ENCODE results near the gene RAVER1.
"Not testable (repeated sequence)": the region's sequence is repeated elsewhere in the genome, so short reads cannot be mapped to it uniquely, and the experiment has no call there.

The RAVER1 gene, protein sequence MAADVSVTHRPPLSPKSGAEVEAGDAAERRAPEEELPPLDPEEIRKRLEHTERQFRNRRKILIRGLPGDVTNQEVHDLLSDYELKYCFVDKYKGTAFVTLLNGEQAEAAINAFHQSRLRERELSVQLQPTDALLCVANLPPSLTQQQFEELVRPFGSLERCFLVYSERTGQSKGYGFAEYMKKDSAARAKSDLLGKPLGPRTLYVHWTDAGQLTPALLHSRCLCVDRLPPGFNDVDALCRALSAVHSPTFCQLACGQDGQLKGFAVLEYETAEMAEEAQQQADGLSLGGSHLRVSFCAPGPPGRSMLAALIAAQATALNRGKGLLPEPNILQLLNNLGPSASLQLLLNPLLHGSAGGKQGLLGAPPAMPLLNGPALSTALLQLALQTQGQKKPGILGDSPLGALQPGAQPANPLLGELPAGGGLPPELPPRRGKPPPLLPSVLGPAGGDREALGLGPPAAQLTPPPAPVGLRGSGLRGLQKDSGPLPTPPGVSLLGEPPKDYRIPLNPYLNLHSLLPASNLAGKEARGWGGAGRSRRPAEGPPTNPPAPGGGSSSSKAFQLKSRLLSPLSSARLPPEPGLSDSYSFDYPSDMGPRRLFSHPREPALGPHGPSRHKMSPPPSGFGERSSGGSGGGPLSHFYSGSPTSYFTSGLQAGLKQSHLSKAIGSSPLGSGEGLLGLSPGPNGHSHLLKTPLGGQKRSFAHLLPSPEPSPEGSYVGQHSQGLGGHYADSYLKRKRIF

DNA sequence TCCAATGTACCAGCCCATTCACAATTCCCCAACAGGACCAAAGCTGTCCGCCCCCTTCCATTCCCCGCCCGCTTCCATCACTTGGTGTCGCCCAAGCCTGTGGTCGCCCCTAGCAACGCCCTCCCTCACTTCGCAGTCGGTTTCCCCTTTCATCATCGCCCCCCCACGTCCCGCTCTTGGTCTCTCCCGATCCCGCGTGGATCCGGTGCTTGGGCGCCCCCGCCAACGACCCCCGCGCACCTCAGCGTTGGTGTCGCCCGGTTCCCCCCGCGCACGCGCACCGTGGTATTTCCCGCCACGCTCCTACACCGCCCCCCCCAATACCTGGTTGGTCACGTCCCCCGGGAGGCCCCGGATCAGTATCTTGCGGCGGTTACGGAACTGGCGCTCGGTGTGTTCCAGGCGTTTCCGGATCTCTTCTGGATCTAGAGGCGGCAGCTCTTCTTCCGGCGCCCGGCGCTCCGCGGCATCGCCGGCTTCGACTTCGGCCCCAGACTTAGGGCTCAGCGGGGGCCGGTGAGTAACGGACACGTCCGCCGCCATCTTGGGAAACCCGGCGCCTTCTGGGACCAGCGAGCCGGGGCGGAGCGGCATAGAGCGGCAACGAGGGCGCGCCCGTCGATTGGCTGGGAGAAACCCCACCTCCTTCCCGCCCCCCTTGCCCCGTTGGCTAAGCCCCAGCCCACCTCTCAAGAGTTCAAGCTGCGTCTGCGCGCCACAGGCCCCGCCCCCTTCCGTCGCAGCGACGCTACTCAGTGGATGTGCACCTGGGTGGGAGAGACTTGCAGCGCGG lies at the start of gene RAVER1:
TSS of gene RAVER1 (minus strand) at position 565 of the 793 bp plus-strand sequence. CDS start at position 543, 22 bp downstream.
- peak; percentile 94 for DNase-seq (ENCODE audit: low read depth)

DNA sequence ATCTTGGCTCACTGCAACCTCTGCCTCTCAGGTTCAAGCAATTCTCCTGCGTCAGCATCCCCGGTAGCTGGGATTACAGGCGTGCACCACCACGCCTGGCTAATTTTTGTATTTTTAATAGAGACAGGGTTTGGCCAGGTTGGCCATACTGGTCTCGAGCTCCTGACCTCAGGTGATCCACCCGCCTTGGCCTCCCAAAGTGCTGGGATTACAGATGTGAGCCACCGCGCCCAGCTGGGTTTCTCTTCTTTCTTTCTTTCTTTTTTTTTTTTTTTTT lies 49.8 kb upstream of the RAVER1 start:
- not testable (repeated sequence) for DNase-seq (ENCODE audit: low read depth)

DNA sequence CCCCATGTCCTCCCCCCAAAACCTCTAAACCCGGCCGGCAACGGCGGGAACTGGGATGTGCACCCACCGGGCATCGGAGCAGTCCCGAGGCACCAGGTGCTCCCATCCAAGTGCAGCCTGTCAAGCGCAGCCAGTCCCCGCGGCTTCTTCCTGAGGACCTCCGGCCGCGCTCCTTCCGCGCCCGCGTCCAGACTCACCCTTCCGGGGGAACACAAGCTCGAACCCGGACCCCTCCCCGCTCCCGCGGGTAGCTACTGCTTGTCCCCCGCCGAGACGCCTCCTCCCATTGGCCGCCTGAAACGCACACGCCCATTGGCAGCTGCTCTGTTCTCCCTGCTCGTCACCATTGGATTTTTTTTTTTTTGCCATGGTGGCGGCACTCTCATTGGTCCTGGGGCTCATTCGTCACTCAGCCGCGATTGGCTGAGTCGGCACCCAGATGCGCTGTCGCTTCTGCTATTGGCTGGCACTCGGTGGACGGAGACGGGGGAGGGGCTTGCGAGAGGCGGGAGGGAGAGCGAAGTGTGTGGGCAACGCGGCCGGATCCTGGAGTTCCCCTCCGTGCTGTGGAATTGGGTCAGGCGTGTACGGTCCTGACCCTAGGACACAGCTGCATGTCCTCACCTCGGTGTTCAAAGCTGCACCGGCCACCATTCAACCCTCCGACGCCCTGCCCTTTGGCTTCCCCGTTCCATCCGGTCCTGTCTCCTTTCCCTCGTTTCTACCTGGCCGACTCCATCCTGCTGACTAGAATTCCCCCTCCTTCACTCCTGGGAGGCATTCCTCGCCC lies 47.2 kb upstream of the RAVER1 start, which contains the start of gene TYK2:
TSS of gene TYK2 (minus strand) at position 260 of the 790 bp plus-strand sequence. CDS start 2,166 bp downstream, outside the sequence.
- DNase-seq (ENCODE audit: low read depth), result peak; percentile 97

DNA sequence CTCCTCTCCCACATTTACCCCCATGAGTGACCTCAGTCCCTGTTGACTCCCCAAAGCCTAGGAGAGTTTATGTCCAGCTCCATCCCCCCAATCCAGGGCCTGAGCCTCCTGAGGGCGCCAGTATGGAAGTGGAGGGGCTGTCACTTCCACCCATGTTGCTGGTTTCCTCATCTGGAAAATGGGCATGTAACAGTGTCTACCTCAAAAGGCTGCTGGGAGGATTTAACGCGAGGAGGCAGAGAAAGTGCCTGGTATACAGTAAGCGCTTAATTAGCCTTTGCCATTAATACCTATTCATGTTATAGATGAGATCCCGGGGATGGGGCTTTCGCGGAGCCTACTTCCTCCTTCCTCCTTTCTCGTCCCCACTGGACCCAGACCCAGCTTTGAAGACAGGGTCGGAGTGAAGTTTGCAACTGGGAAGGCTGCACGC lies 46.6 kb upstream of the RAVER1 start:
- DNase-seq (ENCODE audit: low read depth), result no peak

DNA sequence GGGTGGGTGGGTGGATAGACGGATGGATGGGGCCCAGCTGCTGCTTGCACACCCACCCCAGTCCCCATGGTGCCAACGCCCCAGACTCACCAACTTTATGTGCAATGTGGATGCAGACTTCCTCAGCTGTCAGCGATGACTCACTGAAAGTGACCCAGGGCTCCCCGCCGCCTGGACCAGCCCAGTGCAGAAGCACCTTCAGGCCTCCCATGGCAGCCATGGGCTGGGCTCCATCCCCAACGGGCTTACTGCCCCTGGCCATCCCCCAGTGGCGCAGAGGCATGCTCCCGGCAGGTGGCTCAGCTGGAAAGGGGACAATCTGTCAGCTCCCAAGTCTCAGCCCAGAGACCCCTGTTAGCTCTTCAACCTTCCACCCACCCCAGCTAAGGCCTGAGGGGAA lies 44.8 kb upstream of the RAVER1 start:
- DNase-seq (ENCODE audit: low read depth), result no peak

DNA sequence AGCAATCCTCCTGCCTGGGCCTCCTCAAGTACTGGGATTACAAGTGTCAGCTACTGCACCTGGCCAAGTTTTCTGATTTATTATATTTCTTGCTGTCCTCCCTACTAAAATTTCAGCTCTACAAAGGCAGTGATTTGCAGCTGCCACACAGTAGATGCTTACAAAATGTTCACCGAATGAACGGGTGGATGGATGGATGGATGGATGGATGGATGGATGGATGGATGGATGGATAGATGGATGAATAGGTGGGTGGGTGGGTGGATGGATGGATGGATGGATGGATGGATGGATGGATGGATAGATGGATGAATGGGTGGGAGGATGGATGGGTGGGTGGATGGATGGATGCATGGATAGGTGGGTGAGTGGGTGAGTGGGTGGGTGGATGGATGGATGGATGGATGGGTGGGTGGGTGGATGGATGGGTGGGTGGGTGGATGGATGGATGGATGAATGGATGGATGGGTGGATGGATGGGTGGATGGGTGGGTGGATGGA lies 43.9 kb upstream of the RAVER1 start:
- DNase-seq (ENCODE audit: low read depth), result not testable (repeated sequence)

DNA sequence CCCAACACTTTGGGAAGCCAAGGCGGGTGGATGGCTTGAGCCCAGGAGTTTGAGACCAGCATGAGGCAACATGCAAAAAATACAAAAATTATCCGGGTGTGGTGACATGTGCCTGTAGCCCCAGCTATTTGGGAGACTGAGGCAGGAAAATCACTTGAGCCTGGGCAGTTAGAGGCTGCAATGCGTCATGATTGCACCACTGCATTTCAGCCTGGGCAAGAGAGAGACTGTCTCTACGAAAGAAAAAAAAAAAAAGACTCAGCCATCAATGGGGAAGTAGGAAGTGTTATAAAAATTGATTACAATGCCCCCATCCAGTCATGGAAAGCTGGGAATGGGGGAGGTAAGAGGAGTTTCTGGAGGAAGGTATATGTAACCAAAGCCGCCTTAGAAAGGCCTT lies 41.6 kb upstream of the RAVER1 start:
- no peak for DNase-seq (ENCODE audit: low read depth)

DNA sequence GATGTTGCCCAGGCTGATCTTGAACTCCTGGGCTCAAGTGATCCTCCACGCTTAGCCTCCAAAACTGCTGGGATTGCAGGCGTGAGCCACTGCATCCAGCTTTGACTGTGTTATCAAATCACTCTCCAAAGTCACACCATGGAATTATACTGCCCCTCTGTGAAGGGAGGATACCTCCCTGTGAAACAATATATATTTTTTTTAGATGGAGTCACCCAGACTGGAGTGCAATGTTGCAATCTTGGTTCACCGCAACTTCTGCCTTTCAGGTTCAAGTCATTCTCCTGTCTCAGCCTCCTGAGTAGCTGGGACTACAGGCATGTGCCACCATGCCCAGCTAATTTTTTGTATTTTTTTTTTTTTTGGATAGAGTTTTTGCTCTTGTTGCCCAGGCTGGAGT lies 39.4 kb upstream of the RAVER1 start:
- DNase-seq (ENCODE audit: low read depth), result no peak

DNA sequence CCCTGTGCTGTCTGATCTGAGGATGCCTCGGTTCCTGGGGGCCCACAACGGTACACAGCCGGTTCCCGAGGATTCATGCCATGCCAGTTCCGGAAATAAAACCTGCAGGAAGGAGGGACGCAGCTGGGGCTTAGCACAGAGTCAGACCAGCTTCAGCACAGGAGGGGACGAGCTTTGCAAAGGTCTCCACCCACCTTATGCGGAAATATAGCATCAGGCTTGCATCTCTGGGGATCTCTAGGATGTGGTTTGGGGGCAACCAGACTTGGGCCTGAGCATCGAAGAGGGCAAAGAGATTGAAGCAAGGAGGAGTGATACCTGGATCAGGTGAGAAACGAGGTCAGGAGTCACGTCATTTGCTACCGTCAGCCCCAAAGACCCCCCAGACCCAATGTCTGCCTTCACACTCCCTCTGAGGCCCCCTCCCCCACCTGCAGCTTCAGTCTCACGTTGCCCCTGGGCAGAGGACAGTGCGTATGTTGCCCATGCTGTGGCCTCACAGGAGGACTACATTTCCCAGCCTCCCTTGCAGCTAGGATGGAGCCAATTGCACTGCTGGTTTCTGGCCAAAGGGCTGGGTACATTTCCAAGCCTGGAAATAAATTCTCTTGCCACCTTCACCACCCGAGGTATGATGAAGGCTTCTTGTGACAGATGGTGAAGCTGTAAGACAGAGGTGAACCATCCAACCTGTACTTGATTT lies 34.9 kb upstream of the RAVER1 start:
- DNase-seq (ENCODE audit: low read depth), result no peak

DNA sequence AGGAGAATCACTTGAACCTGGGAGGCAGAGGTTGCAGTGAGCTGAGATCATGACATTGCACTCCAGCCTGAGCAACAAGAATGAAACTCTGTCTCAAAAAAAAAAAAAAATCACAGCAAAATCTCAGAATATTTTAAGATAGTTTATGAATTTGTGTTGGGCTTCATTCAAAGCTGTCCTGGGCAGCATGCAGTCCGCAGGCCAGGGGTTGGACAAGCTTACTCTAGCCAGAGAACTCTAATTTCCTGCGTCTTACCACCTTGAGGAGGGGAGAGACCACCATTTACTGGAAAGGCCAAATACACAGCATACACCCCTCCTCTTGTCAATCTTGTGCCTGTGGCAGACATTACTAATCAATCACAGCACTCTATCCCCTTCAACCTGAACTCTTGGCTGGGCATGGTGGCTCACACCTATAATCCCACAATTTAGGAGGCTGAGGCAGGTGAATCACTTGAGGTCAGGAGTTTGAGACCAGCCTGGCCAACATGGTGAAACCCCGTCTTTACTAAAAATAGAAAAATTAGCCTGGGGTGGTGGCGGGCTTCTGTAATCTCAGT lies 33.7 kb upstream of the RAVER1 start:
- DNase-seq (ENCODE audit: low read depth), result not testable (repeated sequence)

DNA sequence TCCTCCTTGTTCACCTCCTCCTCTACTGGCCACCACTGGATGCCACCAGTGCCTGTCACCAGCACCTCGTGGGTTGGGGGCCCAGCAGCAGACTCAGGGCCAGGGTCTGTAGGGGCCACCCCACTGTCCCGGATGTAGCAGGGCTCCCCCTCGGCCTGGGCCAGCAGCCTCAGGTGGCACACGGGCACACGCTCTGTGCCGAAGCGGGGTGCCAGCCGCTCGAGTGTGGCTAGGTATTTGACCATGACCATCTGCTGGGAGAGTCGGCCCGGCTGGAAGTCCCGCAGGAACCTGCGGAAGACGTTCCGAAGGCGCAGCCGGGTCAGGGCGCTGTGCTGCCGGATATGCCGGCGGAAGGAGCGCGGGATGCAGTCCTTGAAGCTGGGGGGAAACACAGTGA lies 32.2 kb upstream of the RAVER1 start:
- no peak for DNase-seq (ENCODE audit: low read depth)

DNA sequence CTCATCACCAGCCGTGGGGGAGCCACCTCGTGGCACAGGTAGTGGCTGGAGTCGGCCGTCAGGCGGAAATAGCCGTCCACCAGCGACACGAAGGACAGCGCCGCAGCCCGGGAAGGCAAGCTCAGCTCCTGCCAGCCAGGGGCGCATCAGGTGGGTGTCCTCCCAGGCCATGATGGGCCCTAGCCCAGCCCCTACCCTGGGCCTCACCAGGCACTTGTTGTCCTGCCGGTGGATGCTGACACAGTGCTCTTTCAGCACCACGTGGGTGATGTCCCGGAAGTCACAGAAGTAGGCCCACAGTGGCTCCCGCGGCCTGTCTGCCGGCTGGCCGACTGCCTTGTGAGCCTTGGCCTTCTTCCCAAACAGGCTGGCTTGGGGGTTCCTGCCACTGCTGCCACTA lies 31.3 kb upstream of the RAVER1 start:
- DNase-seq (ENCODE audit: low read depth), result no peak

DNA sequence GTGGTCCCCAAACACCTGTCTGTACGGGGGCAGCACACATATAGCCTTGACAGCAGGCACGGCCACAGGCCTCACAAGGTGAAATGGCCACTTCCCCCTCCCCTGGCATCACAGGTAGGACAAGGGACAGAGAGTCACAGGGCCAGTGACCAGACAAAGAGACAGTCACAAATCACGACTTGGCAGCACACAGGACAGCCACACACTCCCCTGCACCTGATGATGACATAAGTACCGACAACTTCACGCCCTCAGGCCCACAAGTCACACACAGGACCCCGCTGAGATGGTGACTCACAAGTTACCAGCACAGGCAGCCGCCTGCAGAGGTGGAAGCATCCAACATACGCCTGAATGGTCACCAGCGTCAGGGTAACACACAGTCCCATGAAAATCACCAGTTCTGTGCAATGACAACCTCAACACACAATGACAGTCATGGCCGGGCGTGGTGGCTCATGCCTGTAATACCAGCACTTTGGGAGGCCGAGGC lies 30.5 kb upstream of the RAVER1 start:
- no peak for DNase-seq (ENCODE audit: low read depth)

DNA sequence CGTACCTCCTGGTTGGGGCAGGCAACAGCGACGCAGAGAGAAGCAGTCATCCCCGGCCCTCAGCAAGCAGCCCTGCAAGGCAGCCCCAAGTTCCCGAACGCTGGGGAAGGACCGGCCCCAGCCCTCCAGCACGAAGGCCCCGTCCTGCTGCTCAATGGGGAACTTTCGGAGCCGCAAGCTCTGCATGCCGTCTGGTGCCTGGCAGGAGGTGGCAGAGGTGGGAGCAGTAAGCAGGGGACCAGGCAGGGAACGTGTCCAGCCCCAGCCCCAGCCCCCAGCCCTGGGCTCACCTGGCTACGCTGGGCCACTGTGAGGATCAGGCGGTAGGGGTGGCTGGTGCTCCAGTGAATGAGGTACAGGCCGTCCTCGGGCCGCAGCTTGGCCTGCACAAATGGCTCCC lies 28.9 kb upstream of the RAVER1 start:
- no peak for DNase-seq (ENCODE audit: low read depth)

DNA sequence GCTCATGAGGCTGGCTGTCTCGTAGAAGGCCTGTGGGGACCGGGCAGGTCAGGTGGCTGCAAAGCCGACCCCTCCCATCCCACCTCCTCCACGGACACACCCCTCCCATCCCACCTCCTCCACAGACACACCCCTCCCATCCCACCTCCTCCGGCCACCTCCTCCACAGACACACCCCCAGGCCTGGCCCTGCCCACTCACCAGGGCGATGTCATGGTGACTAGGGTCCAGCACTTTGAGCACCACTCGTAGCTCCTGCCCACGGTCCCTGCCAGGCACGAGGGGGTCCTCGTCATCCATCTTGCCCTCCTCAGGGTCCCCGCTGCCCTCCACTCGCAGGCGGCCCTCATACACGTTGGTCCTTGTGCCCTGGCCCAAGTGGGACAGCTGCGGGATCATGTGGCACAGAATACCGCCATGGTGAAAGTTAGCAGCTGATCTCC lies 28.3 kb upstream of the RAVER1 start:
- no peak for DNase-seq (ENCODE audit: low read depth)

DNA sequence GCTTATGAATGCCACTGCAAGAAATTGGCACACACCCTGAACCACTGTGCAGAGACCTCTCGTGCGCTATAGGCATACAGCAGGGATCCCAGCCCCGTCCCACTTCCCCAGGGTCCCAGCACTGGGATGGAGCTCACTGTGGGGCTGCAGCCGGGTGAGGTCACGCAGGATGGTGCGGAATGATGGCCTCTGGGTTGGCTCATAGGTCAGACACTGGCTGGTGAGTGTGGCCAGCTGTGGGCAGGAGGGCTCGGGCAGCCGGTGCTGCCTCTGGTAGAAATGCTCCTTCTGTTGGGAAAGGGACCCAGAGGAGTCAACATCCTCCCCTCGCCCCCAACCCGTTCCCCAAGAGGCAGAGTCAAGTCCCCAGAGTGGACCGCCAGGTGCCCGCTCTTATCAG lies 23.1 kb upstream of the RAVER1 start:
- DNase-seq (ENCODE audit: low read depth), result no peak

DNA sequence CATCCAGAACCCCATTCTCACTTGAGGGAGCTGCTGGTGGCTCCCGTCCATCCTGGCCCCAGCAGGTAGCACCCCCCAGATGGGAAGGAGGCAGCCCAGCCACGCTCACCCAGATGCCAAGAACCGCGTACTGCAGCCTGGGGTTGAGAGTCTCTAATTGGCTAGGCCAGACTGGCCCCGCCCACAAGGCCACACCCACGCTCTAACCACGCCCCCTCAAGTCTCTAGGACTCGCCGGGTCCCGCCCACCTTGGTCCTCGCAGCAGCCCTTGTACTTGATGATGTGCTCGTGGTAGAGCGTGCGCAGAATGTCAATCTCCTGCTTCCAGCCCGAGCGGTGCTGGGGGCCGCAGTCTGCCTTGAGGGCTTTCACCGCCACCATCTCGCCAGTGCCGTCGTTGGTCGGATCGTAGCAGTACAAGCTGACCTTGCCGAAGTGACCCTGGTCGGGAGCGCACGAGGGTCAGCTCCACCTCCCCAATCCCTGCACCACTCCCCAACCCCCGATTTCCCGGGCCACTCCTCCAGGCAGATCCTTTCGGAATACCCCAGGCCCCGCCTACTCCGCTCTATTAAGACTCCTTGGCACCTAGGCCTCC lies 20.6 kb upstream of the RAVER1 start:
- DNase-seq (ENCODE audit: low read depth), result no peak

DNA sequence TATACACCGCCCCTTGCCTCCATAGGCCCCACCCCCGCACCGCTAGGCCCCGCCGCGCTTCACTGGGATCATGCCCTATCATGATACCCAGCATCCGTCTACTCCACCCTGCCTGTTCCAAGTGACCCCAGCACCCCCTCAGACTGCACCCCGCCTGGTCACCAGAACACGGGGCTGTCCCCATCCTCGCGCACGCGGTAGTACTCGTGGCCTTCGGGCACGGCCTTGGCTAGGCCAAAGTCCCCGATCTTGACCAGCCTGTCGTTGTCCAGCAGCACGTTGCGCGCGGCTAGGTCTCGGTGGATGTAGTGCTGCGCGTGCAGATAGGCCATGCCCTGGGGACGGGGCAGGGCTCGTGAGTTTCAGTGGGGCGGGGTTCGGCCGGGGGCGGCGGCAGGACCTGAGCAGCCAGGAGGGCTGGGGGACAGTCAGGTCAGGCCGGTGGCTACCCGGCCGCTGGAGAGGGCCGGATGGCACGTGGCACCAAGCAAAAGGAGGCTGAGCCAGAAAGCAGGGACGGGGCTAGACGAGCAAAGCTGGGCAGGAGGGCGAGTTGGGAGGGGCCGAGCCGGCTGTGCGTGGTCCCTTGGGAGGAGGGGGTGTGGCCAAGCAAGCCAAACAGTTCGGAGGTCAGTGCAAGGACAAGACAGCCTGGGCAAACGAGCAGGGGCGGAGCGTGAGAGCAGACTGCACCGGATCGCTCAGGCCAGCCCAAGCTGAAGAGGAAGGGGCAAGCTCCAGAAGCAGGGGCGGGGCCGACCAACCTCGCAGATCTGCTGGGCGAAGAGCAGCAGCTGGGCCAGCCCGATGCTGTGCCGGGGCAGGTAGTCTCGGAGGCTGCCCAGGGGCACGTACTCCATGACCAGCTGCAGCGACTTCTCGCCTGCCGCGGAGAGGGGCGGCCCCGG lies 19.7 kb upstream of the RAVER1 start:
- DNase-seq (ENCODE audit: low read depth), result no peak

DNA sequence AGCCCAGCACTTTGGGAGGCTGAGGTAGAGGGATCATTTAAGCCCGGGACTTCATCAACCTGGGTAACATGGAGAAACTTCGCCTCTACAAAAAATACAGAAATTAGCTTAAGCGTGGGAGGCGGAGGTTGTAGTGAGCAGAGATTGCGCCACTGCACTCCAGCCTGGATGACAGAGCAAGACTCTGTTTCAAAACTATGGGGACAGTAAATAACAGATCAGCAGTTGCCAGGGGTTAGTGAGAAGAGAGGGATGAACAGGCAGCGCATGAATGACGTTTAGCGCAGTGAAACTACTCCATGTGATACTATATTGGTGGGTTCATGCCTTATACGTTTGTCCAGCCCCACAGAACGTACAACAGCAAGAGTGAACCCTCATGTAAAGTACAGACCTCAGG lies 13.2 kb upstream of the RAVER1 start:
- DNase-seq (ENCODE audit: low read depth), result no peak

All from GM04504 (cell line).